Islet precursor cell (in vitro differentiated cells): ENCODE data around the gene PARD6A.

Source experiments
- DNase-seq: peaks from one replicate; pipeline ENCODE4 v3.0.0-alpha.2; 2018

PARD6A gene

GRCh38 chr16:67660564-67661028, at the start of gene PARD6A:
TSS of gene PARD6A (plus strand) at chr16:67660960. CDS start at chr16:67661039, 79 bp downstream.
- peak; percentile 94 for DNase-seq

GRCh38 chr16:67613808-67614207, 47.0 kb upstream of the PARD6A start:
- no peak for DNase-seq

- DNase-seq, result no peak
Observed at GRCh38 chr16:67628216-67628615, 32.5 kb upstream of the PARD6A start.

- no peak for DNase-seq
Observed at GRCh38 chr16:67632415-67633172, 28.2 kb upstream of the PARD6A start.

- DNase-seq, result no peak
Observed at GRCh38 chr16:67636713-67637112, 24.0 kb upstream of the PARD6A start.

GRCh38 chr16:67637625-67638024, 23.1 kb upstream of the PARD6A start:
- DNase-seq, result no peak

GRCh38 chr16:67641779-67642708, 18.7 kb upstream of the PARD6A start:
- no peak for DNase-seq

GRCh38 chr16:67644038-67644437, 16.7 kb upstream of the PARD6A start:
- DNase-seq, result no peak

GRCh38 chr16:67645397-67646121, 15.2 kb upstream of the PARD6A start:
- no peak for DNase-seq

- DNase-seq, result peak; percentile 64
Observed at GRCh38 chr16:67647111-67647651, 13.6 kb upstream of the PARD6A start.

GRCh38 chr16:67647681-67648080, 13.1 kb upstream of the PARD6A start:
- DNase-seq, result no peak

- peak; percentile 59 for DNase-seq
Observed at GRCh38 chr16:67648088-67648763, 12.5 kb upstream of the PARD6A start.

GRCh38 chr16:67648764-67649407, 11.9 kb upstream of the PARD6A start:
- DNase-seq, result no peak

GRCh38 chr16:67649494-67649931, 11.2 kb upstream of the PARD6A start:
- peak; percentile 86 for DNase-seq

GRCh38 chr16:67650023-67650422, 10.7 kb upstream of the PARD6A start:
- no peak for DNase-seq

- DNase-seq, result no peak
Observed at GRCh38 chr16:67651039-67651438, 9.7 kb upstream of the PARD6A start.

GRCh38 chr16:67651847-67652246, 8.9 kb upstream of the PARD6A start:
- DNase-seq, result no peak

- DNase-seq, result peak; percentile 71
Observed at GRCh38 chr16:67652578-67653127, 8.1 kb upstream of the PARD6A start.

- DNase-seq, result peak; percentile 60
Observed at GRCh38 chr16:67653128-67653788, 7.5 kb upstream of the PARD6A start.

GRCh38 chr16:67653789-67654402, 6.9 kb upstream of the PARD6A start:
- peak; percentile 63 for DNase-seq
